IPS DF 4.7 (cell line): ENCODE measurements around the gene GTPBP10.

ENCODE experiments used
- DNase-seq: peaks from one replicate; pipeline ENCODE4 v3.0.0-alpha.2; 2013; ENCODE audit warnings: low spot score; ENCODE audit errors: extremely low read depth

Gene GTPBP10

GRCh38 chr7:90351987-90352386 lies 5.5 kb downstream of the GTPBP10 start:
- no peak for DNase-seq

GRCh38 chr7:90383422-90383821 lies 36.9 kb downstream of the GTPBP10 start:
- no peak for DNase-seq

GRCh38 chr7:90383861-90384260 lies 37.3 kb downstream of the GTPBP10 start:
- DNase-seq: no peak

- no peak for DNase-seq
Observed at GRCh38 chr7:90384433-90384832, 37.9 kb downstream of the GTPBP10 start.

GRCh38 chr7:90387470-90388240 lies 41.1 kb downstream of the GTPBP10 start:
- no peak for DNase-seq

- no peak for DNase-seq
Observed at GRCh38 chr7:90390926-90391325, 44.4 kb downstream of the GTPBP10 start.

GRCh38 chr7:90391488-90391887 lies 45.0 kb downstream of the GTPBP10 start:
- DNase-seq: no peak

GRCh38 chr7:90396420-90396819 lies 49.9 kb downstream of the GTPBP10 start:
- DNase-seq: no peak

GRCh38 chr7:90401989-90402388 lies 55.5 kb downstream of the GTPBP10 start:
- DNase-seq: no peak

- no peak for DNase-seq
Observed at GRCh38 chr7:90402785-90403173, 56.3 kb downstream of the GTPBP10 start.

- peak; percentile 89 for DNase-seq
Observed at GRCh38 chr7:90403174-90404113, 56.9 kb downstream of the GTPBP10 start, which contains the start of gene CLDN12. TSS of gene CLDN12 (plus strand) at chr7:90403461. CDS start at chr7:90412677, 9,216 bp downstream.

- no peak for DNase-seq
Observed at GRCh38 chr7:90404777-90405176, 58.3 kb downstream of the GTPBP10 start.

- no peak for DNase-seq
Observed at GRCh38 chr7:90407484-90407821, 60.9 kb downstream of the GTPBP10 start.

- DNase-seq: no peak
Observed at GRCh38 chr7:90408142-90408541, 61.6 kb downstream of the GTPBP10 start.

GRCh38 chr7:90409667-90410066 lies 63.2 kb downstream of the GTPBP10 start:
- DNase-seq: no peak

- no peak for DNase-seq
Observed at GRCh38 chr7:90411510-90411909, 65.0 kb downstream of the GTPBP10 start.

- DNase-seq: no peak
Observed at GRCh38 chr7:90412458-90413184, 66.1 kb downstream of the GTPBP10 start.

- no peak for DNase-seq
Observed at GRCh38 chr7:90413185-90413528, 66.6 kb downstream of the GTPBP10 start.

- no peak for DNase-seq
Observed at GRCh38 chr7:90421651-90422050, 75.1 kb downstream of the GTPBP10 start.

- no peak for DNase-seq
Observed at GRCh38 chr7:90424720-90425119, 78.2 kb downstream of the GTPBP10 start.

GRCh38 chr7:90425376-90425775 lies 78.9 kb downstream of the GTPBP10 start:
- DNase-seq: no peak
